Effector memory CD8-positive, alpha-beta T cell (primary cell): ENCODE results near the gene CHRM2.

ENCODE experiments used
- ATAC-seq: fragments of 150-1000 bp; cut with Tn5 transposase; replicated peaks from 2 replicates; pipeline ENCODE4 v1.10.0; 2021; ENCODE audit warnings: mild to moderate bottlenecking, moderate library complexity
- DNase-seq, 3 experiments: peaks; one replicate each; pipeline ENCODE4 v3.0.0; 2021
- H3K27ac Mint-ChIP-seq, 2 donors: one replicate each; pipeline ENCODE4 v1.8.0; 2022; ENCODE audit warnings: mild to moderate bottlenecking in 2 of 2, mixed read lengths in 2 of 2, moderate library complexity in 2 of 2
- H3K27me3 Mint-ChIP-seq, 2 donors: one replicate each; pipeline ENCODE4 v1.8.0; 2022; ENCODE audit warnings: mixed read lengths in 2 of 2
- H3K36me3 Mint-ChIP-seq: one replicate; pipeline ENCODE4 v1.8.0; 2022; ENCODE audit warnings: mild to moderate bottlenecking, moderate library complexity, mixed read lengths; ENCODE audit not compliant: insufficient read depth
- H3K4me1 Mint-ChIP-seq, 2 donors: one replicate each; pipeline ENCODE4 v1.8.0; 2022; ENCODE audit warnings: low read depth in 2 of 2, mixed read lengths in 2 of 2
- H3K4me3 Mint-ChIP-seq, 2 donors: one replicate each; pipeline ENCODE4 v1.8.0; 2022; ENCODE audit warnings: mild to moderate bottlenecking in 2 of 2, mixed read lengths in 2 of 2, moderate library complexity in 2 of 2
- H3K9me3 Mint-ChIP-seq, 2 donors: one replicate each; pipeline ENCODE4 v1.8.0; 2022; ENCODE audit warnings: mixed read lengths in 2 of 2

Gene CHRM2

DNA sequence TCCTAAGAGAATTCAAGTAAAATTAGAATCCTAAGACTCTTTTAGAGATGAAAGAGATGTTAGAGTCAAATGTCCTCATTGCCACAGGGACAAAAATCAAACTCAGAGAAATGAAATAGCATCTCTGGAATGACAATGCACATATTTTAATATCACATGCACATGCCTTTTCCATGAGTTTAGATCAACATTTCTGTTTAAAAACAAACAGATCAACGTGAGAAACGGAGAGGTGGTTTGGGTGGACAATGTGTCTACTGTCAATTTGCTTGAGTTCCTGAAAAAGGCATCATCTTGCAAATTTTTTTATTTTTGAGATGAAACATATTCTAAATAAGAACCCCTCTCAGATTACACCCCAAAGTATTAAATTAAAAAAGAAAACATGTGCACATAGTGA, 130.0 kb downstream of the CHRM2 start:
- H3K4me3 Mint-ChIP-seq: no peak overlapping the region
- no peak for ATAC-seq
- no peak overlapping the region for H3K27ac Mint-ChIP-seq
- no peaks in the 10 kb centered on the region for H3K27me3 Mint-ChIP-seq
- no peak for DNase-seq
- H3K36me3 Mint-ChIP-seq: no peaks in the 10 kb centered on the region
- no peaks in the 10 kb centered on the region for H3K4me1 Mint-ChIP-seq
- peaks cover 8 to 10% of the 10 kb centered on the region in 2 donors for H3K9me3 Mint-ChIP-seq

DNA sequence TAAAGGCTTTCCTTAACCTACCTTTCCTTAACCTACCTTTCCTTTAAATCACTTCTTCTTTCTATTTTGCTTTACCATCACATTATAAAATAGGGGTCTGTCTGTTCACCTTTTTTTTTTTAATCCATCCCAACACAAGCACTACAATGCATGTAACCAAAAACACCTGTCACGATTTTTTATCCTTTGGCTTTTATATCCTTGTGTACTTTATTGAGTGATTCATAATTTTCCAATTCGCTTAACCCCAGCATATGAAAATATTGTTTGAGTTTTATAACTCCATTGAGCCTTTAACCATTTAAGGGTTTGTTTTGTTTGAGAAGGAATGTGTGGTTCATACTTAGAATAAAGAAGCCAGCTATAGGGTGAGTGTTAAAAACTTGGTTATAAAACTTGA, 132.2 kb downstream of the CHRM2 start:
- ATAC-seq (no peak), DNase-seq (no peak)
- H3K36me3 Mint-ChIP-seq: no peaks in the 10 kb centered on the region
- H3K4me3 Mint-ChIP-seq: no peak overlapping the region
- no peaks in the 10 kb centered on the region for H3K4me1 Mint-ChIP-seq
- no peaks in the 10 kb centered on the region for H3K27me3 Mint-ChIP-seq
- no peak overlapping the region for H3K27ac Mint-ChIP-seq
- peaks cover 12 to 18% of the 10 kb centered on the region in 2 donors for H3K9me3 Mint-ChIP-seq

GRCh38 chr7:137001041-137001440, 132.6 kb downstream of the CHRM2 start:
- ATAC-seq: no peak
- Mint-ChIP-seq H3K36me3 (no peaks in the 10 kb centered on the region), H3K27me3 (no peaks in the 10 kb centered on the region), H3K4me3 (no peak overlapping the region), H3K27ac (no peak overlapping the region), H3K4me1 (no peaks in the 10 kb centered on the region), H3K9me3 (peaks cover 12 to 18% of the 10 kb centered on the region in 2 donors)
- DNase-seq: no peak

DNA sequence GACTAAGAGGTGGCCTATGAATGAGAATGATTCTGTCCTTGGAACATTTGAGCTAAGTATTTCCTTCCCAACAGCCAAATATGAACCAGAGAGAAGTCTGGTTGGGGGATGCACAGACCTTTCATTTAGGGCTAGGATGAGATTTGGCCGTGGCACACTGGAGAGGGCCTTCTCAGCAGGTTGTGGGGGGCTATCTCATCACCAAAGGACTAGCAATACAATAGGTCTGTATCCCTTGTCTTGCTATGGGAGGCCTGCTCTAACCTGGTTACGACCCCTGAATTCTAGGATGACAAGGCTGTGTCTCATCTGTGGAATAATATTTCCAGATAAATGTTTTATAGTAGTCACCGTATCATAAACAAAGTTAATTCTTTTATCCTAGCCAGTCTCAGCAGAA, 133.0 kb downstream of the CHRM2 start:
- H3K27me3 Mint-ChIP-seq: no peaks in the 10 kb centered on the region
- H3K27ac Mint-ChIP-seq: no peak overlapping the region
- DNase-seq: no peak
- ATAC-seq: no peak
- H3K4me3 Mint-ChIP-seq: no peak overlapping the region
- peaks cover 12 to 18% of the 10 kb centered on the region in 2 donors for H3K9me3 Mint-ChIP-seq
- no peaks in the 10 kb centered on the region for H3K4me1 Mint-ChIP-seq
- no peaks in the 10 kb centered on the region for H3K36me3 Mint-ChIP-seq

DNA sequence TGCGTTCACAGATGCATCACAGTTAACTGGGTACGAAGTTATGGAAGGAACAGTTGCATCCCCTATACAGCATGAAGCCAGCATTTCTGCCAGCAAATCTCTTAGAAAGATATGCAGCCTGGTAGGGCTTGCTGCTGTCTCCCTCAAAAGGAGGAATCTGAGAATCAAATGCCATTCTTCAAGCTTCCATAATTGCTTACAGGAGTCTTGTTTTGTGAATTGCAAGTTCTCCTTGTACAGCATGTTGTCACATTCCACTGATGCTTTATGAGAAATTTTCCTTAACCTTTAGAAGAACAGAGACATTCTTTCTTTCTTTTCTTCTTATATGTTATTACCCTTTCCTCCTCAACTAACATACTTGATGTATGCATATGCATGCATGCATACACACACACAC, 134.6 kb downstream of the CHRM2 start:
- H3K9me3 Mint-ChIP-seq: peaks cover 10 to 14% of the 10 kb centered on the region in 2 donors
- no peaks in the 10 kb centered on the region for H3K4me1 Mint-ChIP-seq
- DNase-seq (no peak), ATAC-seq (no peak)
- no peaks in the 10 kb centered on the region for H3K27me3 Mint-ChIP-seq
- H3K27ac Mint-ChIP-seq: no peak overlapping the region
- no peaks in the 10 kb centered on the region for H3K36me3 Mint-ChIP-seq
- H3K4me3 Mint-ChIP-seq: no peak overlapping the region

GRCh38 chr7:137003566-137003965, 135.1 kb downstream of the CHRM2 start:
- Mint-ChIP-seq H3K9me3 (peaks cover 7 to 9% of the 10 kb centered on the region in 2 donors), H3K36me3 (no peaks in the 10 kb centered on the region), H3K27ac (no peak overlapping the region), H3K4me3 (no peak overlapping the region), H3K27me3 (no peaks in the 10 kb centered on the region), H3K4me1 (no peaks in the 10 kb centered on the region)
- DNase-seq (no peak), ATAC-seq (no peak)

DNA sequence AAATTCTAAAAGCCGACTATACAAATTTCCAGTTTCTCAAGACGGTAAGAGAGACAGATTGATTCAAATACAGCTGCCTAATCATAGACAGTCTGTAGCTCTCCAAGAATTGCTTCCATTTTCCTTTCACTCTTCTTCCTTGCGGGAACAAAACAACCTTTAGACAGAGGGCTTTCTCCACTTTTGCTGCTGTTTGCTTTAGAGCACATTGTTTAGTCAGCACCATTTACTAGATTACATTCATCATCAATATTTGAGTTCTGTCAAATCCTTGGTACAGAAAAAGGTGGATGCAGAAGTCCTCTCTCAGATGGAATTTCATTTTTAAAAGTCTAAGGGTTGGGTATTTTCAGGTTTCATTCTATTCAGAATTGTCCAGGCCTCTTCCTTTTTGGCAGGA, 137.4 kb downstream of the CHRM2 start:
- Mint-ChIP-seq H3K9me3 (peaks cover 7 to 9% of the 10 kb centered on the region in 2 donors), H3K27me3 (no peaks in the 10 kb centered on the region), H3K4me3 (no peak overlapping the region), H3K27ac (no peak overlapping the region), H3K36me3 (no peaks in the 10 kb centered on the region), H3K4me1 (no peaks in the 10 kb centered on the region)
- no peak for DNase-seq
- ATAC-seq: no peak

DNA sequence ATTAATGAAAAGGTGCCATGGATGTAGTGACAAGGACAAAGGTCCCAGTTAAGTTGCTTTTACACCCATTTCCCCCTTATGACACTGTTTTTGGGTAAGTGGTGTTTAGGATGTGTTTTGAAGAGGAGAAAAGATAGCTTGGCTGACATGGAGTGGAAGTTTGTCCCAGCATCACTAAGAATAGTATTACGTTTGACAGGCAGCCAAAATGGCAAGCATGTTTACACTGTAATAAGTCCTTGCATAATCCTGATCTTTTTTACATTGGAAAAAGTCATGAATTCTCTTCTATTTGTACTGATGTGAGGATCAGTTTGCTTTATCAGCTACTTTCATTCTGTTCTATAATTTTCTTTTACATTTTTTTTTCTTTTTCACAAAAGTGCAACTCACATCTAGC, 137.8 kb downstream of the CHRM2 start:
- H3K27ac Mint-ChIP-seq: no peak overlapping the region
- DNase-seq (no peak), ATAC-seq (no peak)
- no peaks in the 10 kb centered on the region for H3K4me1 Mint-ChIP-seq
- H3K4me3 Mint-ChIP-seq: no peak overlapping the region
- no peaks in the 10 kb centered on the region for H3K27me3 Mint-ChIP-seq
- H3K9me3 Mint-ChIP-seq: peaks cover 7 to 9% of the 10 kb centered on the region in 2 donors
- no peaks in the 10 kb centered on the region for H3K36me3 Mint-ChIP-seq

GRCh38 chr7:137007001-137007694, 138.7 kb downstream of the CHRM2 start:
- Mint-ChIP-seq H3K9me3 (peaks cover 7 to 9% of the 10 kb centered on the region in 2 donors), H3K36me3 (no peaks in the 10 kb centered on the region), H3K4me3 (no peak overlapping the region), H3K4me1 (no peaks in the 10 kb centered on the region), H3K27me3 (no peaks in the 10 kb centered on the region), H3K27ac (no peak overlapping the region)
- ATAC-seq (no peak), DNase-seq (no peak)

DNA sequence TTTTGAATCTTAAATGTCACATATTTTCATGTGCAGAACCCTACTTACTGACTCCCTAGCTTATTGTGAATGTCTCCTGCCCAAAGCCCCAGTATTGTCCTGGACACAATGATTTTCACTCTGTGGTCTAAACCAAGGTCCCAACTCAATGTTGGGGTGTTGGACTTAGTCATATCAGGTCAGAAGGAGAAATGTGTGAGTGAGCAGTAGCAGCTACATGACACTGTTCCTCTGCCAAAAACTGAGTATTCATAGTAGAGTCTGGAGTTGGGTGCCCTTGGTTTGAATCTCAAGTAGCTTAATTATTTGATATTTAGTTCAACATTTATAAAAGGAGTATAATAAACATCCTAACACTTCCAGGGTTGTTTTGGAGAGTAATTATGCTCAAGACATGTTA, 141.0 kb downstream of the CHRM2 start:
- Mint-ChIP-seq H3K4me3 (no peak overlapping the region), H3K27ac (no peak overlapping the region), H3K4me1 (no peaks in the 10 kb centered on the region), H3K27me3 (no peaks in the 10 kb centered on the region), H3K9me3 (peaks cover 0 to under 1% of the 10 kb centered on the region in 2 donors), H3K36me3 (no peaks in the 10 kb centered on the region)
- ATAC-seq: no peak
- DNase-seq: no peak

DNA sequence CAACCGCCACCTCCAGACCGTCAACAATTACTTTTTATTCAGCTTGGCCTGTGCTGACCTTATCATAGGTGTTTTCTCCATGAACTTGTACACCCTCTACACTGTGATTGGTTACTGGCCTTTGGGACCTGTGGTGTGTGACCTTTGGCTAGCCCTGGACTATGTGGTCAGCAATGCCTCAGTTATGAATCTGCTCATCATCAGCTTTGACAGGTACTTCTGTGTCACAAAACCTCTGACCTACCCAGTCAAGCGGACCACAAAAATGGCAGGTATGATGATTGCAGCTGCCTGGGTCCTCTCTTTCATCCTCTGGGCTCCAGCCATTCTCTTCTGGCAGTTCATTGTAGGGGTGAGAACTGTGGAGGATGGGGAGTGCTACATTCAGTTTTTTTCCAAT, 146.6 kb downstream of the CHRM2 start:
- Mint-ChIP-seq H3K9me3 (peaks cover 7 to 10% of the 10 kb centered on the region in 2 donors), H3K36me3 (no peaks in the 10 kb centered on the region)

GRCh38 chr7:137017221-137017620, 148.8 kb downstream of the CHRM2 start:
- no peak overlapping the region for H3K4me3 Mint-ChIP-seq
- H3K27ac Mint-ChIP-seq: no peak overlapping the region
- H3K36me3 Mint-ChIP-seq: no peaks in the 10 kb centered on the region
- ATAC-seq (no peak), DNase-seq (no peak)
- H3K4me1 Mint-ChIP-seq: no peaks in the 10 kb centered on the region
- H3K9me3 Mint-ChIP-seq: peaks cover 7 to 12% of the 10 kb centered on the region in 2 donors
- no peaks in the 10 kb centered on the region for H3K27me3 Mint-ChIP-seq

More for the DNA sequence above, 146.6 kb downstream of the CHRM2 start:
- no peaks in the 10 kb centered on the region for H3K4me1 Mint-ChIP-seq
- H3K4me3 Mint-ChIP-seq: no peak overlapping the region
- ATAC-seq (no peak), DNase-seq (no peak)
- no peak overlapping the region for H3K27ac Mint-ChIP-seq
- no peaks in the 10 kb centered on the region for H3K27me3 Mint-ChIP-seq

- ATAC-seq (no peak), DNase-seq (no peak)
- H3K4me1 Mint-ChIP-seq: no peaks in the 10 kb centered on the region
- no peak overlapping the region for H3K4me3 Mint-ChIP-seq
- no peak overlapping the region for H3K27ac Mint-ChIP-seq
- no peaks in the 10 kb centered on the region for H3K36me3 Mint-ChIP-seq
- H3K27me3 Mint-ChIP-seq: no peaks in the 10 kb centered on the region
- peaks cover 7 to 12% of the 10 kb centered on the region in 2 donors for H3K9me3 Mint-ChIP-seq
Observed at GRCh38 chr7:137018468-137018867, 150.0 kb downstream of the CHRM2 start.

DNA sequence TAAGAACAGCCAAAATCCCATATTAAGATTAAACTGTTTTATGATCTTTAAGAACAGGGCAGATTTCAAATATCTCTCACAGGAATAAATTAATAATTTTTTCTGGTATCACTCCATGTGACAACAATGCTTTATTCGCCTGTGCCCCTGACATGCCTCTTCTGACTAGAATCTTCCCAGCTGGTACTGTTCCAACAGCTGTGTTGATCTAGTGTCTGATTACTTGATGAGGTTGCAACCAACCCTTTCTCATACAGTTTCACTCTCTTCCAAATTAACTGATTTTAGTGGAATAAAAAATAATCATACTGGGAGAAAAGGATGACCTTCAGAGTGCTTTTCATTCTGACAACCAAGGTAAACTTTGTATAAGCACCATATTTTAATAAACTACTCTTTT, 151.9 kb downstream of the CHRM2 start:
- Mint-ChIP-seq H3K4me3 (no peak overlapping the region), H3K27ac (no peak overlapping the region), H3K27me3 (no peaks in the 10 kb centered on the region), H3K36me3 (no peaks in the 10 kb centered on the region), H3K4me1 (no peaks in the 10 kb centered on the region), H3K9me3 (peaks cover 2 to 7% of the 10 kb centered on the region in 2 donors)
- ATAC-seq (no peak), DNase-seq (no peak)
